CMK (cell line): ENCODE results near the gene HTR7.
"Not testable (repeated sequence)": the region's sequence is repeated elsewhere in the genome, so short reads cannot be mapped to it uniquely, and the experiment has no call there.

Experiments used
- DNase-seq: peaks from one replicate; pipeline ENCODE4 v3.0.0-alpha.2; 2010; ENCODE audit warnings: low read depth

HTR7 gene

DNA sequence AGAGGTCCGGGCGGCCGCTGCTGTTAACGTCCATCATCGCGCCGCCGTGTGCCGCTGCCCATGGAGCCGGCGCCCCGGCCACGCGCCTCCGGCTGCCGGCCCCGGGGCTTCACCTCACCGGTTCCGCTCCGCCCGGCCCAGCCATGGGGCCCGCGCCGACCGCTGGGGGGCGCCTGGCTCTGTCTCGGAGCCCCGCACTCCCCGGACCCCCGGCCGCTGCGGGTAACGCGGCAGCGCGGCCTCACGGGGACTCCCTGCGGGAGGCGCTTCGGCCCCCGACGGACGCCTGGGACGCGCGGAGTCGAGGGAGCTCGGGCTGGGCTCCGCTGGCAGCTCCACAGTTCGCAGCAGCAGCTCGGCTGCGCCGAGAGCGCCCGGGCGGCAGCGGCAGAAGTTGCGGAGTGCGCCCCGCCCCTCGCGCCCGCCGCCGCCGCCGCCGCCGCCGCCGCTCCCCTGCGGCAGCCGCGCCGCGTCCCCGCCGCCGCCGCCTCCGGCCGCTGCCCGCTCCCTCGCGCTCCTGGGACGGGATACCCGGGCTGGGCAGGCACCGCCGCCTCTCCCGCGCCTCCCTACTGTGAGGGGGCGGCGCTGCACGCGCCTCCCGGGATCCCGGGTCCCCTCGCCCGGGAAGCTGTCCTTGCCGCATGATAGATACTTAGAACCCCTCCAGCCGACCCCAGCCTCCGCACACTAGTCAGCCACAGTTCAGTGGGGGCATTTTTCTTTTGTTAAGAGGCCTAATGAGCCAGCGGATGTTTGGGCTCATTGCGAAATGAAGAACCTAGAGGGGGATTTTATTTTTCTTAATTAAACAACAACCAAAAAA, at the start of gene HTR7:
TSS of gene HTR7 (minus strand) at position 405 of the 826 bp plus-strand sequence. CDS start at position 37, 368 bp downstream.
- DNase-seq = no peak

DNA sequence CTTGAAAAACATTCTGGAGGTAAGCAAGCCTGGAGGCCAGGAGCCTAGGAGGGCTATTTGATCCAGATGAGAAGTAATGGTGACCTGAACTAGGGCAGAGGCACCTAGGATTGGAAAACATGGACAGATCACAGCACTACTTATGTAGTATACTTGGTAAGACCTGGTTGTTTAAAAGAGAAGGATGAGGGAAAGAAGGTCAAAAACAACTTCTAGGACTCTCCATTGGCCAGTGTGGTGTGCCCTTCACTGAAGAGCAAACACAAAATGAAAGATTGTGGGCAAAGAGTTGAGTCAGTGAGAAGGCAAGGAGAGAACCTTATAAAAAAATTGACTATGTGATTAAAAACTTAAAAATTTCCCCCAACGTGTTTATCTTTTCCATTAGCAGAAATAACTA, 48.8 kb upstream of the HTR7 start:
- no peak for DNase-seq

DNA sequence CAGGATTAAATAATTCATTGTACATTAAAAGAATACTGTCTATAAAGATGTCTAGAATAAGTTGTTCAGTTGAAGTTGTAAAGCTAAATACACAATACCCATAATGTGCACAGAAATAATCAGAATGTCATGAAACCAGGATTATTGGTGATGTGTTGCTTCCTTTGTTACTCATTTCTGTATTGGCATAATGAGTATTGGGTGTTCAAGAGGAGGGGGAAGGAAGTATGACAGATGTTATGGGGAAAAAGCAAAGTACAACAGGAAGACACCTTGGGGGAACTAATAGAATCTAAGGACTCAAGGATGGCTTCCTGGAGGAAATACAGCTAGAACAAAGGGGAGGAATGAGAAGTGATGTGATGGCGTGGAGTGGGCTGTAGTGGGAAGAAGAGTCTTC, 48.1 kb upstream of the HTR7 start:
- no peak for DNase-seq

DNA sequence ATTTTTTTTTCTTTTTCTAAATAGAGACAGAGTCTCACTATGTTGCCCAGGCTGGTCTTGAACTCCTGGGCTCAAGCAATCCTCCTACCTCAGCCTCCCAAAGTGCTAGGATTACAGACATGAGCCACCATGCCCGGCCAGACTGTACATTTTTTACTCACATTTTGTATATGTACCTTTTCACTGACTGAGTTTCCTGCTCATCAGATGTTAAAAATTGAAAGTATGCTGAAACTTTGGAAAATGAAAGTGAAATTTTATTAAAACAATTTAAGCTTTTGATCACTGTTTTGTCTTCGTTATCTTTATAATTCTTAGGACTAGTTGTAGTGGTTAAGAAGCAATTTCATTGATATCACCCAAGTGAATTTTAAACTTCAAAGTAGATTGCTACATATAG, 39.1 kb upstream of the HTR7 start:
- DNase-seq = not testable (repeated sequence)

DNA sequence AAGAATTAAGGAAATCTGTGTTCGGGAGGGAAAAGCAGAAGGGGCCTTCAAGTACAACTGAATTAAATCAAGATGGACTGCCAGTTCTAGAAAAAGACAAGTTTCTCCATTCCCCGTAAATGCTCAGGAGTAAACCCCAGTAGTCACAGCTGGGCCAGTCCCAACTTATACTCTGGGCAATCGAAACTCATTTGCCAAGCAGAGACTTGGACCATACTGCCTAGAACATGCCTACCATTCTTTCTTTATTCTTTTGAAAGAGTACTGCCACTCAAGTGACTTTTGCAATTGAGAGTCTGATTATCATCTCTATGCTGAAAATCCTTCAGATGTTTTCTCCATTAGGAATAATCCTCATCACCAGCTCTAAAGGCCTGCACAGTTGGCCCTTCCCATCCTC, 35.4 kb upstream of the HTR7 start:
- no peak for DNase-seq

DNA sequence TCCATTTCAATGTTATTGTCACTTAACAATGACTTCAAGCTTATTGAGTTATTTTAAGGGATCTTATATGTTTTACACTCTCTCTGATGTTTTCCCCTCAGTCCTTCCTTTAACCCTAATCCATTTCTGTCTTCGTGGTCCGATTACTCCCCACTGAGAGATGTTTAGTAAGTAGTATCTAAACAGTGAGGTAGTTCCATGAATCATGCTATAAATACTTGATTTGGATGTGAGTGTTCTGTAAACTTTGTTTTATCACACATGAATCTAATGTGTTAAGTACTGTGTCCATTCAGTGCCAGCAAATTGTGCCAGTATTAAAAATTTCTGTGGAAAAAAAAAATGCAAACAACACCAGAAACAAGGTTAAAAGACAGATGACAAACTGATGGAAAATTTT, 32.5 kb upstream of the HTR7 start:
- DNase-seq = no peak

DNA sequence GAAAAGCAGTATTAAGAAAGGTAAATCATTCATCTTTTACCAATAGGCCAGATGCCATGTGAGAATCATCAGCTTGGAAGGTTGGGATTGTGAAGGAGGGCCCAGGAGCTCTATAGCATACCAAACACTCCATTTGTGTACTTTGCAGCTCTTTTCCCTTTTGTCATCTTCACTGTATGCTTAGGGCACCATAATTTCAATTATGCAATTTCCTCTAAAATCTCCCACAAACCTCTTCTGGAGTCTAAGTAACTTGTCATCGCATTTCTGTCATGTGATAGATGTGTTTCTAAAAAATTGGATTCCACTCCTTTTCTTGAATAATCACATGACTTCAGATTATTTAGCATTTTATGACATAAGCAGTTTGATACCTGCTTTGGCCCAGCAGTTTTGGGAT, 31.8 kb upstream of the HTR7 start:
- no peak for DNase-seq

DNA sequence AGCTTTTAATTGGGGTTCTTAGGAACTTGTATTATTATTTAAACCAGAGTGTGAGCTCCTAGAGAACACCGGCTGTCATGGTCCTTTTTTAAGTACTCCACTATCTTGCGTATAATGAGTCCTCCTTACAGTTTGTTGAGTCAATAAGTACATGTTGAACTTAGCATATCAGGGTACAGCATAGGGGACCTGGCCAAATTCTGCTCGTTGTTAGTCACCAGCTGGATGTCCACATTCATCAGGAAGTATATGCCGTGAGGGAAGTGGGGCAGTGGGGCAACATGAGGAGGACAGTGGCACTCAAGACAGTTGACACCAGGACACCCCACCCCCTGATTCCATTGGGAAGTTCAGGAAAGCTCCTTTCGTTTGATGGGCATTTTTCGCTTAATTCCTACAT, 30.5 kb upstream of the HTR7 start:
- DNase-seq = no peak

DNA sequence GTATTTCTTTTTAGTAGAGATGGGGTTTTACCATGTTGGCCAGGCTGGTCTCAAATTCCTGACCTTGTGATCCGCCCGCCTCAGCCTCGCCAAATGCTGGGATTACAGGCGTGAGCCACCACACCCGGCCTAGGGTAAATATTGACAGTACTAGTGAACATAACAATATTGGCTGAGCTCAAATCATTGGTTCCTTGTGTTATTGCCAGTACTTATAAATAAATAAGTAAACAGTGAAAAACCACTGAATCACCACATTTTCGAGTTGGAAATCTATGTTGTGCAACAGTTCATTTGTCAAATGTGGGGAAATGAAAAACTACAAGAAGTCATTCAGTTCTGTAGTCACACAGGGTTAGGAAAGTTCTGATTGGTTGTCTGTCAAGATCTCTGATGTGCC, 29.7 kb upstream of the HTR7 start:
- DNase-seq = no peak

DNA sequence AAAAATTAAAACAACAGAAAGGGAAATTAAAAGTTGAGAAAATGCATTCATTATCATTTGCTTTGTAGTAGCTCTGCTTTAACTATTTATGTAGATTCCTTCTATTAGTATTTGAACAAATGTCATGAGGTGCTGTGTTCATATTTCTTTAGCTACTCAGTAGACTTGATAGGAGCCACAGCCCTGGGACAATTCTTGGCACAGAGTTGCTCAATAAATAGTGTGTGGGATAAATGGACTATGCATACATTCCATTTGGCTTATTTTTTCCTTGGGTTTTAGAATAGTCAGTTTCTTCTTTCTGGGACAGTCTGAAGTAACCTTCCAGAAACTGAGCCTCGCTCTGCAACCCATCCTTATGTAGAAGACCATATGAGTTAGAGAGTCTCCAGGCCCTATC, 27.3 kb upstream of the HTR7 start:
- DNase-seq = no peak

DNA sequence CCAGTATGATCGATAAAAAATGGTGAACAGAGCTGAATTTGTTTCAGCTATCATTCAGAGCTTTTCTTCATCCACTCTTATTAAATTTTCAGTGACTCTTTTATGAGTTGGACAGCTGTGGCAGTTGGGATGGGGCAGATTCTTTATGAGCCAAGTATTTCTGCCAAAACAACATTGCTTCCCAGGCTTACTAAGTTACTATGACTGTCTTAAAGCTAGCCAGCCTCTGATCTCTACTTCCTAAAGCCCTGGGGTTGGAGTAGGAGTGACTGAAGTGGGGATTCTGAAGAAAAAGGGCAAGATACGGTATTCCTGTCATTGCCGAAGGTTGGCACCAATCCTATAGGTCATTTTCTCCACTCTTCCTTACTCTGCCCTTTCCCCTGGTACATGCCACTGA, 26.6 kb upstream of the HTR7 start:
- no peak for DNase-seq

DNA sequence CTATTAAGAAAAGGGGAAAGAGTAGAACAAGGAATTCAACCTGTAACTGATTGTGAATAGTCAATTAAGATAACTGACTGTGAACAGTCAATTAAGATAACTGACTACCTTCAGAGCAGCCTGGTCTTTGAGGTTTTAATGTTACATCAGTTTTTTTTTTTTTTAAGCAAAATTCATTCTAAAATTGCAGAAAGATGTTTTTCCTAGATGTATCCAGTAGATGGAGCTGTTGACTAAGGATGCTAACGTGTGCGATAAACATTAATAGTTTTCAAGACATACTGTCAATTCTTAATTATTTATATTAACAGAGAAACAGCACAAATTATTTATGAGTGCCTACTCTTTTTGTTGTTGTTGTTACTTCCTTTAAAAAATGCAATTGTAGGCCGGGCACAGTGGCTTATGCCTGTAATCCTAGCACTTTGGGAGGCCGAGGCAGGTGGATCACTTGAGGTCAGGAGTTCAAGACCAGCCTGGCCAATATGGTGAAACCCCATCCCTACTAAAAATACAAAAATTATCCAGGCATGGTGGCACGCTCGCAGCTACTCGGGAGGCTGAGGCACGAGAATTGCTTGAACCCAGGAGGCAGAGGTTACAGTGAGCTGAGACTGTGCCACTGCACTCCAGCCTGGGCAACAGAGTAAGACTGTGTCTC, 22.4 kb upstream of the HTR7 start:
- not testable (repeated sequence) for DNase-seq

DNA sequence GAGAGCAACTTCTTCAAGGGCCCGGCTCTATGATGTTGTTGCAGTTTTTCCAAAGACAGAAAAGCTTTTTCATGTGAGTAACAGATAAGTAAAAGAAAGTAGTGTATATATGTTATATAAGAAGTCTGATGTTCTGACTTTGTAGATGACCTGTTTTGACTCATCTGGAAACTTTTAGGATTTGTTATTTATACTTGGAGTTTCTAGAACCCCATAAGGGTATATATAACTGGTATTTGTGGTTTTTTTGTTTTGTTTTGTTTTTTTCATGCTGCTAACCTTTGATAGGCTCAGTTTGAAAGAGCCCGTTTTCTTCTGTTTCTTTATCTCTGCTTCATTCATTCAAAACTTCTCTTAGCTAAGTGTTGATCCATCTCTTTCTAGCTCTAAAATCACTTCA, 21.2 kb upstream of the HTR7 start:
- no peak for DNase-seq

DNA sequence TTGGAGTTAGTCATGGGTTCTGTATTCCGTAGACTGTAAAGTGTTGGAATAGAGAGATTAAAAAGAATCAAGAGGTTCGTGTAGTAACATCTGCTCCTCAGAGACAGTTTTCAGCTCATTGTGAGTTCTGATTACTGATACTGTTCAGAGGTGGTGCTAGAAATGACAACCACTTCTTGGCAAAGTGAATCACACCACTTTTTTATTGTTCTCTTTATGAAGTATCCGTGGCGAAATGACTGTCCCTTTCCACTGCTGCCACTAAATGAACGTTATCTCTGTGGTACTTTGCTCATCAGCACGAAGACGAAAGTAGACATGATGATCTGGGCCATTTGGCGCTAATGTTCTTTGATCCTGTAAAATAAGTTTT, 14.8 kb upstream of the HTR7 start:
- DNase-seq = no peak

DNA sequence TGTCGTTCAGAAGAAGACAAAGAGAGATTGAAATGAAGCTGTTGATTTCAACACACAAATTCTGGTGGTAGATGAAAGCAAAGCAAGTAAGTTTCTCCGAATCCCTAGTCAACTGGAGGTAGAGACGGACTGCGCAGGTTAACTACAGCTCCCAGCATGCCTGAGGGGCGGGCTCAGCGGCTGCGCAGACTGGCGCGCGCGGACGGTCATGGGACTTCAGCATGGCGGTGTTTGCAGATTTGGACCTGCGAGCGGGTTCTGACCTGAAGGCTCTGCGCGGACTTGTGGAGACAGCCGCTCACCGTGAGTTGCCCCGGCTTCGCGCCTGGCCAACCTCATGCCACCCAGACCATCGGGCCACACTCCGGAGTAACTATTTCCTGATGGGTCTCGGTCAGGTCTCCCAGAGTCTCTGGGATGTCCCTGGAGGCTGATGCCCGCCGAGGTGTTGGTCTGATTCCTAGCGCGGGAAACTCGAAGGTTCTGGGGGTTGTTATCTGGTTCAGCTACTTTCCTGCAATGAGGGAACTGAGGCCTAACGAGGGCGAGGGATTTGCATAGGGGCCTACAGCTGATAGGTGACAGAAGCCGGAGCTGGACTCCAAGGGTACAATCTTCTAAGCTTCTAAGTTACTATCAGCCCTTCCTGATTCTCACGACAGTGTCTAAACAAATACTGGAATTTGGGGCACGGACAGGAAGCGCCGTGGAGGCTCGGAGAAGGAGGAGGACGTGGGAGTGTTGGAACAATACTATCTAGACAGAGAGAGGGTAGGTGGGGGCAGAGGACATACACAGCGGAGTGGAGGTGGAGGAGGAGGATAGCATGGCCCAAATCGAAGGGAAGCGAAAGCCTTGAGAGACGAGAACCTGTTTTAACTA, 14.2 kb upstream of the HTR7 start, which contains the start of gene RPP30:
TSS of gene RPP30 (plus strand) at position 209 of the 882 bp plus-strand sequence. CDS start at position 222, 13 bp downstream.
- DNase-seq = peak; percentile 51

DNA sequence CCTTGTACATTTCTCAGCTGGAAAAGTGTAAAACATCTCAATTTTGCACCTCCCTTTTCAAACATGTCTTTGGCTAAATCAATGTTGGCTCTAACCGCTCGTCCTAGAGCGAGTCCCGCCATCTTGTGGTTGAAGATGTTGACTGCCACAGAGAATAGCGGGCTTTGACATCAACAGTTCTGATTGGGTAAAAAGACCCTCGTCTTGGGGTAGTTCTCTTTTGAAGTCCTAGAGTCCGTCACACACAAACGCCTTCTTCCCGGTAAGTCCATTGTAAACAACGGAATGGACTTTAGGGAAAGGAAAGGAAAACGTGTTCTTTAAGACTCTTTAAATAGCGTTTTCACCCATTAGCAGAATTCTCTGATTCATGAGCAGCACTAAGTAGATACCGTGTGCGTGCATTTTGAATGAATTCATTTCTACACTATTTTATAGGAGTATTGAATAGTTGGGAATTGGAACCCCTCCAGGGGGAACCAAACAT, 13.5 kb upstream of the HTR7 start:
- DNase-seq = peak; percentile 60

DNA sequence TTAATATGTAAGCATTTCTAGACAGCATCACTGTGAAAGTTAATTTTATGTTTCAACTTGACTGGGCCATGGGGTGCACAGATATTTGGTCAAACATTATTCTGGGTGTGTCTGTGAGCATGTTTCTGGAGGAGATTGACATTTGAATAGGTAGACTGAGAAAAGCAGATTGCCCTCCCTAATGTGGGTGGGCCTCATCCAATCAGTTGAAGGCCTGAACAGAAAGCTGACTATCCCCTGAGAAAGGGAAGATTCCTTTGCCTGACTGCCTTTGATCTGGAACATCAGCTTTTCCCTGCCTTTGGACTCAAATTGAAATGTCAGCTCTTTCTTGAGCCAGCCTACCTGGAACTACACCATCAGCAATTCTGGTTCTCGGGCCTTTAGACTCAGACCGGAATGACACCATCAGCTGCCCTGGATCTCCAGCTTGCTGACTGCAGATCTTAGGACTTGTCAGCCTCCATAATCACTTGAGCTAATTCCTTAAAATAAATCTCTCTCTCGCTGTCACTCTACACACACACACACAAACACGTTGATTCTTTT, 8.3 kb upstream of the HTR7 start:
- no peak for DNase-seq

DNA sequence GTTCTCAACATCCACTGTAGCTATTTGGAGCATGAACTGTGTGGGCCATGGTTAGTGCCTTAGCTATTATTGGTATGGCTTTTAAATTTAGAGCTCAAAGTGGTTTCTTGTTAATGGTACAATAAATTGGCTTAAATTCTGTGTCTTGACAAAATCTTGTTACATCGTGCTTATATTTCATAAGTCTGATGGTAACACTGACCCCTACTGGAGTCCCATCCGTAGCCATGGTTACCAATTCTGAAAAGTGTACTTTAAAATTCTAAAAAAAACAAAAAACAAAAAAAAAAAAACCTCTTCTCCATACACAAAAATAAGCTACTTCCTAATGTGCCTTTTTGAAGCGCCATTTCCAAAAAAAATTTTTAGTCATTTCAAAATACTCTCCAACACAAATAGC, 7.6 kb upstream of the HTR7 start:
- no peak for DNase-seq

DNA sequence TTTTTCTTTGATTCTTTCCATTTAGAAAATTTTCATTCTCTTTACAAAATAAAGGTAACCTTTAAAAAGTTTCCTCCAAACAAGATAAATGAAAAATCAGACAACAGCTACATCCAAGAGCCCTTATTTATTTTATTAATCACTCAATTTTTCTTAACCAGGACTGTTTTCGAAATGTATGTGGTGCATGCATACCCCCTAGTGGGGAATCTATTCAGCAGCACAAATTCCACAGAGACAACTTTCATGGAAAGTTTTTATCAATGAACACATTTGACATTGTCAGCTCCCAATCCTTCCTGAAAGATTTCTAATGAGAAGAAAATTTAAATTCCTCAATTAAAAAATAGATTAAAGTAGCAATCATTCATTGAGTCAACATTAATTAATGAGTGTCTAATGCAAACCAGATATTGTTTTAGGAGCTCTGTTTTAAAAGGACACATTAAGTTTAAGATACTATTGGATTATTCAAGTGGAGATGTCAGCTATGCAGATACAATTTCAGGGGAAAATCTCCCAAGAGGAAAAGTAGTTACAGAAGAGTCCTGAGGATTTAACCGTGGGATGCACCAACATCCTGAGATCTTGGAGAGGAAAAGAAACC, 5.2 kb upstream of the HTR7 start:
- no peak for DNase-seq

DNA sequence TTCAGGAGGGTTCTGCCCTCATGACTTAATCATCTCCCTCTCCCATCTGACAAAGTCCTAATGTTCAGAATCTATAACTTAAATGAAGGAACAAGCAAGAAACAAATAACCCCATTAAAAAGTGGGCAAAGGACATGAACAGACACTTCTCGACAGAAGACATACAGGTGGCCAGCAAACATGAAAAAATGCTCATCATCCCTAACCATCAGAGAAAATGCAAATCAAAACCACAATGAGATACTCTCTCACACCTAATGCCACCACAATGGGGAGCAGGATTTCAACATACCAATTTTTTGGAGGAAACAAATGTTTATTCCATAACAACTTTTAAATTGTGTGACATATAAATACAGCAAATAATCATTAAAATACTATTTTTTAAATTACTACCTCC, 3.0 kb upstream of the HTR7 start:
- no peak for DNase-seq

DNA sequence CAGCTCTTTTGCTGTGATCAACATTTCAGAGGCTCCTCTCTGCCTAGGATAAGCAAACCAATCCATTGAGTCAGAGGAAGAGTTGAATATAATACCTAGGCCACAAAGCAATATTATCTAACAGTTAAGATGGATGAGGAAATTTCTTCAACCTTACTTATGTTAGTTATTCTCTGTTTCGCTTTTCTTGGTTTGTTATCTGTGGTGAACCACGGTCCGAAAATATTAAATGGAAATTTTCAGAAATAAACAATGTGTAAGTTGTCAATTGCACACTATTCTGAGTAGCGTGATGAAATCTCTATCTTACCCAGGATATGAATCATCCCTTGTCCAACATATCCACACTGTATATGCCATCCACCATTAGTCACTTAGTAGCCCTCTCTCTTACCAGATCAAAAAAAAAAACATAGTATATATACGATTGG, 1.5 kb upstream of the HTR7 start:
- no peak for DNase-seq
